Mesenchymal stem cell (in vitro differentiated cells and primary cell): Measurements from ENCODE around the gene RBBP6.

Experiments used
- DNase-seq: peaks from one replicate; pipeline ENCODE4 v3.0.0-alpha.2; 2013
- H2AFZ ChIP-seq: one replicate; pipeline ENCODE4 v1.6.1; 2013; ENCODE audit warnings: low read depth, mild to moderate bottlenecking, control low read depth, inconsistent platforms, low read length, moderate library complexity
- H2AK5ac ChIP-seq: 2 replicates; pipeline ENCODE4 v1.6.1; 2013; ENCODE audit warnings: low read length, moderate library complexity, mild to moderate bottlenecking, inconsistent platforms; ENCODE audit not compliant: severe bottlenecking
- H2BK120ac ChIP-seq: one replicate; pipeline ENCODE4 v1.6.1; 2013; ENCODE audit warnings: low read depth, mild to moderate bottlenecking, inconsistent platforms, low read length, moderate library complexity
- H2BK12ac ChIP-seq, 2 experiments: one replicate each; pipeline ENCODE4 v1.6.1; 2013; ENCODE audit warnings: inconsistent platforms in 2 of 2, low read length in 2 of 2, mild to moderate bottlenecking in 2 of 2, moderate library complexity in 2 of 2, control low read depth in 1 of 2
- H2BK15ac ChIP-seq: one replicate; pipeline ENCODE4 v1.6.1; 2013; ENCODE audit warnings: mild to moderate bottlenecking, low read depth, inconsistent platforms; ENCODE audit not compliant: poor library complexity, severe bottlenecking
- H2BK5ac ChIP-seq: 2 replicates; pipeline ENCODE4 v1.6.1; 2013; ENCODE audit warnings: low read depth, mild to moderate bottlenecking, low read length, control low read depth, inconsistent platforms; ENCODE audit not compliant: poor library complexity, severe bottlenecking
- H3K14ac ChIP-seq, 2 experiments: one replicate each; pipeline ENCODE4 v1.6.1; 2013; ENCODE audit warnings: inconsistent platforms in 2 of 2, low read length in 2 of 2, control low read depth in 1 of 2, mild to moderate bottlenecking in 1 of 2, moderate library complexity in 1 of 2
- H3K18ac ChIP-seq, 2 experiments: one replicate each; pipeline ENCODE4 v1.6.1; 2013; ENCODE audit warnings: inconsistent platforms in 2 of 2, low read length in 2 of 2, control low read depth in 1 of 2, low read depth in 1 of 2, mild to moderate bottlenecking in 1 of 2
- H3K23ac ChIP-seq, 2 experiments: one replicate each; pipeline ENCODE4 v1.6.1; 2013; ENCODE audit warnings: inconsistent platforms in 2 of 2, low read length in 2 of 2, mild to moderate bottlenecking in 2 of 2, moderate library complexity in 2 of 2, control low read depth in 1 of 2
- H3K27ac ChIP-seq: 2 replicates; pipeline ENCODE4 v1.5.1; 2013; ENCODE audit warnings: mild to moderate bottlenecking, moderate library complexity, low read length, control low read depth, inconsistent platforms; ENCODE audit not compliant: poor library complexity, severe bottlenecking
- H3K27me3 ChIP-seq, 2 experiments: 2 replicates each; pipeline versions ENCODE4 v1.6.1 to v1.7.0; 2013; ENCODE audit warnings: low read length in 2 of 2, mild to moderate bottlenecking in 2 of 2, moderate library complexity in 2 of 2, control low read depth in 1 of 2, inconsistent platforms in 1 of 2; ENCODE audit not compliant: control insufficient read depth in 1 of 2, insufficient read depth in 1 of 2
- H3K36me3 ChIP-seq, 2 experiments: 2 replicates each; pipeline versions ENCODE4 v1.6.1 to v1.7.0; 2013; ENCODE audit warnings: low read length in 2 of 2, control low read depth in 1 of 2, inconsistent platforms in 1 of 2, low read depth in 1 of 2, mild to moderate bottlenecking in 1 of 2; ENCODE audit not compliant: insufficient read depth in 2 of 2, control insufficient read depth in 1 of 2
- H3K4ac ChIP-seq, 2 experiments: one replicate each; pipeline ENCODE4 v1.6.1; 2013; ENCODE audit warnings: inconsistent platforms in 2 of 2, low read length in 2 of 2, mild to moderate bottlenecking in 2 of 2, moderate library complexity in 2 of 2, control low read depth in 1 of 2, low read depth in 1 of 2
- H3K4me1 ChIP-seq: 2 replicates; pipeline ENCODE4 v1.6.1; 2013; ENCODE audit warnings: low read depth, low read length, control low read depth; ENCODE audit not compliant: control insufficient read depth, insufficient read depth
- H3K4me2 ChIP-seq: 2 replicates; pipeline ENCODE4 v1.6.1; 2013; ENCODE audit warnings: low read length, mild to moderate bottlenecking, inconsistent platforms; ENCODE audit not compliant: poor library complexity, severe bottlenecking
- H3K4me3 ChIP-seq, 2 experiments: 2 replicates each; pipeline versions ENCODE4 v1.5.1 to v1.7.0; 2013; ENCODE audit warnings: low read length in 2 of 2, mild to moderate bottlenecking in 2 of 2, control low read depth in 1 of 2, low read depth in 1 of 2; ENCODE audit not compliant: insufficient read depth in 1 of 2
- H3K79me1 ChIP-seq: replicated peaks from 2 replicates; pipeline ENCODE4 v1.6.1; 2013; ENCODE audit warnings: mild to moderate bottlenecking, control low read depth, low read length, inconsistent platforms; ENCODE audit not compliant: poor library complexity, severe bottlenecking
- H3K9ac ChIP-seq: 2 replicates; pipeline ENCODE4 v1.7.0; 2013; ENCODE audit warnings: mild to moderate bottlenecking, low read length, moderate library complexity
- H3K9me3 ChIP-seq: 2 replicates; pipeline ENCODE4 v1.7.0; 2013; ENCODE audit warnings: mild to moderate bottlenecking, low read length; ENCODE audit not compliant: control insufficient read depth
- H4K8ac ChIP-seq: one replicate; pipeline ENCODE4 v1.6.1; 2013; ENCODE audit warnings: inconsistent platforms, mild to moderate bottlenecking, low read length, moderate library complexity
- H4K91ac ChIP-seq: one replicate; pipeline ENCODE4 v1.6.1; 2013; ENCODE audit warnings: mild to moderate bottlenecking, low read length, inconsistent platforms
- WGBS: methylation state at CpG from one replicate; pipeline ENCODE4 v1.1.7; 2013; ENCODE audit warnings: mixed read lengths; 5-methylcytosine and 5-hydroxymethylcytosine counted together

Gene RBBP6

GRCh38 chr16:24550295-24550694, 10.9 kb downstream of the RBBP6 start:
- Histone ChIP-seq H3K4me3 (no peak overlapping the region), H3K9me3 (no peaks in the 10 kb centered on the region), H3K9ac (no peak overlapping the region), H2BK12ac (no peak overlapping the region), H4K91ac (no peak overlapping the region), H3K4ac (no peak overlapping the region), H3K23ac (no peak overlapping the region), H3K79me1 (peaks cover 7% of the 10 kb centered on the region), H3K27me3 (no peaks in the 10 kb centered on the region), H2AFZ (no peak overlapping the region), H2BK15ac (no peak overlapping the region), H2BK120ac (no peak overlapping the region), H3K14ac (no peak overlapping the region), H3K4me1 (no peaks in the 10 kb centered on the region), H4K8ac (no peak overlapping the region), H3K36me3 (peaks cover 0 to 87% of the 10 kb centered on the region in 2 experiments), H3K4me2 (no peak overlapping the region), H3K27ac (no peak overlapping the region), H2AK5ac (no peak overlapping the region), H2BK5ac (no peak overlapping the region), H3K18ac (no peak overlapping the region)
- no peak for DNase-seq
- no CpG with 5 or more reads among the region's 1 CpG for WGBS

DNA sequence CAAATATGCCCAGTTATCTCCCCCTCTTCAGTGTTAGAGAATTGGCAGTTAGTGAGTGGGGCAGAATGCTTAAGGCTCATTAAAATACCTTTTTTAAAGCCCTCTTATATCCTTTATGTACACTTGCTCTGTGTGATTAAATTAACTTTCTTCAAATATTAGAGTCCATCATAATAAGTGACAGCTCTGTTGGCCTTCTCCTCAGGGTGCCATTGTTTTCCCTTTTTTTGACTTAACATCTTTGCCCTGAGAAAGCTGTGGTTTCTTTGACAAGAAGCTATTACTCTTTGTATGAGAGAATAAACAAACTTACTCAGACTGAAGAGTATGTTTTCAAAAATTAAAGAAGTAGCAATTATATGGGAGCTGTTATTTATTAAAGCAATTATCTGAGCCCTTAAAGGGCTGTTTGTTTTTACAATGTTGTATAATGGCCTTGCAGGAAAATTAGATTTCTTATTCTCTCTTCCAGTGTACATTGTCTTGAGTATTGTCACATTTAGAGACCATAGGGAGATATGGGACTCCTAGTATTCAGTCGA, 13.4 kb downstream of the RBBP6 start:
- Histone ChIP-seq H3K27me3 (no peaks in the 10 kb centered on the region), H3K9ac (no peak overlapping the region), H3K4me3 (no peak overlapping the region), H4K91ac (no peak overlapping the region), H3K4ac (no peak overlapping the region), H4K8ac (no peak overlapping the region), H3K23ac (no peak overlapping the region), H2BK15ac (no peak overlapping the region), H3K9me3 (no peaks in the 10 kb centered on the region), H3K79me1 (peaks cover 8% of the 10 kb centered on the region), H2BK12ac (no peak overlapping the region), H2BK5ac (no peak overlapping the region), H3K14ac (no peak overlapping the region), H3K27ac (no peak overlapping the region), H2BK120ac (no peak overlapping the region), H2AK5ac (no peak overlapping the region), H3K4me1 (no peaks in the 10 kb centered on the region), H2AFZ (no peak overlapping the region), H3K36me3 (peaks cover 2 to 89% of the 10 kb centered on the region in 2 experiments), H3K4me2 (no peak overlapping the region), H3K18ac (no peak overlapping the region)
- no CpG with 5 or more reads among the region's 1 CpG for whole genome bisulfite sequencing
- DNase-seq = no peak

GRCh38 chr16:24553983-24554382, 14.6 kb downstream of the RBBP6 start:
- Histone ChIP-seq H2AFZ (no peak overlapping the region), H3K14ac (no peak overlapping the region), H3K9me3 (no peaks in the 10 kb centered on the region), H3K4me2 (no peak overlapping the region), H3K4ac (no peak overlapping the region), H3K79me1 (peaks cover 8% of the 10 kb centered on the region), H4K91ac (no peak overlapping the region), H3K9ac (no peak overlapping the region), H3K27ac (no peak overlapping the region), H2BK15ac (no peak overlapping the region), H2BK12ac (no peak overlapping the region), H3K36me3 (peaks cover 2 to 89% of the 10 kb centered on the region in 2 experiments), H3K18ac (no peak overlapping the region), H3K27me3 (no peaks in the 10 kb centered on the region), H3K4me3 (no peak overlapping the region), H2AK5ac (no peak overlapping the region), H3K4me1 (no peaks in the 10 kb centered on the region), H2BK120ac (no peak overlapping the region), H2BK5ac (no peak overlapping the region), H4K8ac (no peak overlapping the region), H3K23ac (no peak overlapping the region)
- WGBS = 67% methylated on average over 1 of the region's 1 CpG
- DNase-seq = peak; percentile 37

- DNase-seq = no peak
- H2BK5ac ChIP-seq = no peak overlapping the region
- H3K27me3 ChIP-seq = no peaks in the 10 kb centered on the region
- H3K4ac ChIP-seq = no peak overlapping the region
- no peak overlapping the region for H2BK12ac ChIP-seq
- H3K4me2 ChIP-seq = no peak overlapping the region
- 93% methylated on average over 2 of the region's 6 CpGs for WGBS
- no peak overlapping the region for H3K9ac ChIP-seq
- H2BK15ac ChIP-seq = no peak overlapping the region
- H4K8ac ChIP-seq = no peak overlapping the region
- no peaks in the 10 kb centered on the region for H3K4me1 ChIP-seq
- no peak overlapping the region for H3K4me3 ChIP-seq
- no peak overlapping the region for H3K27ac ChIP-seq
- H3K9me3 ChIP-seq = no peaks in the 10 kb centered on the region
- no peak overlapping the region for H3K14ac ChIP-seq
- no peak overlapping the region for H4K91ac ChIP-seq
- peaks cover 8% of the 10 kb centered on the region for H3K79me1 ChIP-seq
- no peak overlapping the region for H2AK5ac ChIP-seq
- H2AFZ ChIP-seq = no peak overlapping the region
- no peak overlapping the region for H3K18ac ChIP-seq
- no peak overlapping the region for H3K23ac ChIP-seq
- peaks cover 5 to 87% of the 10 kb centered on the region in 2 experiments for H3K36me3 ChIP-seq
- no peak overlapping the region for H2BK120ac ChIP-seq
Observed at GRCh38 chr16:24555346-24555872, 16.0 kb downstream of the RBBP6 start.
